DMS53 treated with DMSO at 0.1 percent for 48 hours (cell line): ENCODE results near the gene PTX3.

Source experiments
- DNase-seq: peaks from one replicate; lab custom pipeline; 2025; ENCODE audit not compliant: unreplicated experiment; lab: John Stamatoyannopoulos, UW

The PTX3 gene

DNA sequence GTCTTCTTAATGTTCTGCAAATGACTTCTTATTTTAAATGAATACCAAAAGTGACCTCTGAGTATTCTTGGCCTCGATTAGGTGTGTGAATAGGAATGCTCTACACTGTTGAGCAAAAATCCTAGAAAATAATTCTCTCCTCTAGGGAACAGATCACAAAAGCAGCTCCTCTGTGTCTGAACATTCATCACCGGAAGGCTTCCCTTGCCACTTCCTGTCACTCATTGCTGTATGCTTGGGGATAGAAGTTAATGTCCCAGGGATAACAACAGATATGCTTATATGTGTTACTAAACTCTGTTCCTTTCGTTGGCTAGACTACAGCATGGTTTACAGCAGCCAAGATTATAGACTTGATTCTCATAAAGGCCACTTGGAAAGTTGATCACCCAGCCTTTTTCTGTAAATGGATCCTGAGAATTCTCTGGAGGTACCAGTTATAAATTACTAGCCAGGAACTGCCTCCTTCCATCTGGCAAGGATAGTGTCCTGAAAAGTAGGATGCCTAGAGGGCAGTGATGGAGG lies 16.0 kb upstream of the PTX3 start:
- no peak for DNase-seq

DNA sequence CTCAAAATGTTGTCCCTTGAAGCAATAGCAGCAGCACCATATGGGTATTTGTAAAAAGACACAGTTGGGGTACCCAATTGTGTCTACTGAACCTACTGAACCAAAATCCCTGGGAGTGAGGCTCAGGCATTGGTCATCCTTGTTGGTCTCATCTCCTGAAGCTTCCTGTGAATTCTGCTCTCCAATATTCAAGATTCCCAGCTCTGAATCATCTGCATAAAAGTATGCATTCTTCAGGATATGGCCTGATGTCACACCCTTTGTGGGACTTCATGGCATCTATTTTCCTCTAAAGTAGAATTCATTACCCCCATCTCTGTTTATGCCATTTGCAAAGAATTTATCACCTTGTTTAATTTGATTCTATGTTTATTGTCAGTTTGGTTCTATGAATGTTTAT lies 13.3 kb upstream of the PTX3 start:
- no peak for DNase-seq

DNA sequence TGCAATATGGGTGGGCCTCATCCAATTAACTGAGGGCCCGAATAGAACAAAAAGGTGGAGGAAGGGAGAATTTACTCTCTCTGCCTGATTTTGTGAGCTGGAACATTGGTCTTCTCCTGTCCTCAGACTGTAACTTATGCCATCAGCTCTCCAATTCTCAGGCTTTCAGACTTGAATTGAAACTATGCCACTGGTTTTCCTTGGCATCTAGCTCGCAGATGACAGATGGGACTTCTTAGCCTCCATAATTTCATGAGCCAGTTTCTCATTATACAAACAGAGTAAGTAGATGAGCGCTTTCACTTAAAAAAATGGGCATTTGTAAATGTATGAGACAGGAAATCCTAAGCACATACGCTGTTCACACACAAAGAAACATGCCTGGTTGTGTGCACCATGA lies 8.7 kb upstream of the PTX3 start:
- DNase-seq = no peak

- no peak for DNase-seq
These were observed 7.8 kb upstream of the PTX3 start for GRCh38 chr3:157428853-157429252.

DNA sequence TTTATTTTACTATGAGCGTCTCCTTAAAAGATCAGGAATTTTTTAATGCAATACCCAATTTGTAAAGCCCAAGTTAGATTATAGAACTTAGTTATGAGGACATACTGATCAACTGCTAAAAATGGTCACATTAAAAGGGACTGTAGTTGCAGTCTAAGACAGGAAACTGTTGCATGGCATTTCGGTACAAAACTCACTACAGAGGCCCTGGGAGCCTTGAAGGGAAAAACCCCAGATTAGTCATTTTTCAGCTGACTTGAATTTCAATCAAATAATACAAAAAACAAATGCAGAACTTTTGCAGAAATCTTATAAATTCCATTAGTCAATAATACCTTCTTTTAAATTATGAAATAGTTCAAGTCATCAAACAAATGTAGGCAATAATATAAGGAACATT lies 6.9 kb upstream of the PTX3 start:
- no peak for DNase-seq

- DNase-seq = no peak
These were observed 1.6 kb downstream of the PTX3 start for GRCh38 chr3:157438194-157438730.

GRCh38 chr3:157441102-157441624 lies 4.5 kb downstream of the PTX3 start:
- DNase-seq = no peak

DNA sequence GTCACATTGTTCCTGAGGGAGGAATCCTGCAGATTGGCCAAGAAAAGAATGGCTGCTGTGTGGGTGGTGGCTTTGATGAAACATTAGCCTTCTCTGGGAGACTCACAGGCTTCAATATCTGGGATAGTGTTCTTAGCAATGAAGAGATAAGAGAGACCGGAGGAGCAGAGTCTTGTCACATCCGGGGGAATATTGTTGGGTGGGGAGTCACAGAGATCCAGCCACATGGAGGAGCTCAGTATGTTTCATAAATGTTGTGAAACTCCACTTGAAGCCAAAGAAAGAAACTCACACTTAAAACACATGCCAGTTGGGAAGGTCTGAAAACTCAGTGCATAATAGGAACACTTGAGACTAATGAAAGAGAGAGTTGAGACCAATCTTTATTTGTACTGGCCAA lies 6.1 kb downstream of the PTX3 start:
- no peak for DNase-seq

DNA sequence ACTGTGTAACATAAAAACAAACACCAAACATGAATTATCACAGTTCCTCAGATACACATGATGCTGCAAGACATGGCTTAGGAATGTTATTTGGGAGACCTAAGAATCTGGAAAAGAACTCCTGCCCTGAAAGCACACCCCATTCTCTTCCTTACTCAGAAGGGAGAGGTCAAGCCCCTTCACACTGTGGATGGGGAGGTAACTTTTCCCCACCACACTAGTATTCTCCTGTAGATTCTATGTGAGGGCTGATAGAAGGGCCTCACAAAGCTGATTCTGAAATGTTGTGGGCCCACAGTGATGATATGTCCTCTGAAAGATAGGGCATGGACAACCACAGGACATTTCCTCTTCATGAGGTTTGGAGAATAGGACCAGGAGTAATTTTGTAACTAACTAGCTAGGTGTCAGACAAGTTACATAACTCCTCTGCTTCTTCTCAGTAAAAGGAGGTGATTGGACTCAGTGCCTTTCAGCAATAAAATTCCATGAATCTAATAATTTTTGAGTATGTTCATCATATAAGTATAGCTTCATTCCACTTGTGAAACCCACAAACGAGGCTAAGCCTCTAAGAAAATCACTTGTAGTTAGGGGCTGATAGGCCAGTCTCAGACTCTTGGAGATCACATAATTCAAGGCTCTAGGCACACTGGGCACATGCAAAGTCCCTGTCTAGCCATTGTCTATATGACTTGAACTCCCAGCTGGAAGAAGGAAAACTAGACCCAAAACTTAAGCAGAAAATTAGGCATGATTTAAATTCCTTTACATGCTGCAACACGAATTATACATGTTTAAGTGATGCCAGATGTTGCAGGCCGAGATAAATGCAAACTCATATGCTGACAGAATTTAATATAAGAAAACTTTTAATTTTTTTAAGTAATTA lies 7.5 kb downstream of the PTX3 start:
- no peak for DNase-seq

DNA sequence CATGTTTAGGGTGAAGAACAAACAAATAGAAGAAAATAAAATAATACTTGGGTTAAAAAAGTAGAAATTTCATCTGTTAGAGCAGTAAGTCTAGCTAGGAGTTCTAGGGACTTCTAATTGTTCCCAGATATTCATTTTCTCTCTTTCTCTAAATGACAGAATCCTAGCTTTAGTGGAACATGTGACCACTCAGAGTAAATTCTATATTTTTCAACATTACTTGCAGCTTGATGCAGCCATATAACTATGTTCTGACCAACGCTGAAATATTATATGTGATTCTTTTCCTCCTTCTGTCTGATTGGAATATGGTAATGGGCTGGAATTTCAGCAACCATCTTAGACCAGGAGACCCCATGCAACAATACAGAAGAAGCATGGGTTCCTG lies 8.1 kb downstream of the PTX3 start:
- no peak for DNase-seq

GRCh38 chr3:157445857-157446256 lies 9.2 kb downstream of the PTX3 start:
- no peak for DNase-seq

- no peak for DNase-seq
These were observed 10.5 kb downstream of the PTX3 start for GRCh38 chr3:157447026-157447694.

DNA sequence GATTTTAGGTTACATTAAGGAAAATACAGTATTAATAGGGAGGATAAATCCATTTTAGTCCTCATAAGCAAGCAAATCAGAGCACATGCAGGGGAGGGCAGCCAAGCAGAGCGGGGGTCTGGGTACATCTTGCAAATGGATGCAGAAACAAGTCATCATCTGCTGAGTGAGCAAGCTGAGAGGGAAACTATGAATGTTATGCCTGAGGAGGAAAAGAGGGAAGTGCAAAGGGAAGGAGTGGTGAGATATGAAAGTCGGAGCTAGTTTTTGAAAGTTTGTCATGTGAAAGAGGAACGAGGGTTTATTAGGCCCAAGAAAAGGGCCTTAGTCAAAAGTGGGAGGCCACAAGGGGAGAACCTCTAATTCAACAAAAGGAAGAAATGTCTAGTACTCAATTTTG lies 15.4 kb downstream of the PTX3 start:
- DNase-seq = no peak

GRCh38 chr3:157453824-157454223 lies 17.2 kb downstream of the PTX3 start:
- DNase-seq = no peak

GRCh38 chr3:157459706-157460105 lies 23.1 kb downstream of the PTX3 start:
- DNase-seq = no peak

- DNase-seq = no peak
These were observed 23.6 kb downstream of the PTX3 start for GRCh38 chr3:157460253-157460652.

DNA sequence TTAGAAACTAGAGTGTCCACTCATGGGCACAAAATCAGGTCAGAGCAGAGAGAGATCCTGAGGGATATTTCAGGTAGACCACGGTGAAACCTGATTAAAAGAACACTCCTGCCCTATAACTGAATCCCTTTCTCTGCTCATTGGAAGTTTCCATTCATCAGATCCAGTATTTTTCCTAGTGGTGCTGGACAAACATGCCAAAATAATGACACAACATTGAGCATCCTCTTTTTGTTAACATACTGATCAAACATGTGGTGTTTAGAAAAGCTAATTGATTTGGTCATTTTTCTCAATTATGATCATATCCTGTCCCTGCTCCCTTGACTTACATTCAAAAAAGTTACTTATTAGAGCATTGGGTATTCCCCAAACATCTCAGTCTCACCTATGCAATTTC lies 27.2 kb downstream of the PTX3 start:
- DNase-seq = no peak

DNA sequence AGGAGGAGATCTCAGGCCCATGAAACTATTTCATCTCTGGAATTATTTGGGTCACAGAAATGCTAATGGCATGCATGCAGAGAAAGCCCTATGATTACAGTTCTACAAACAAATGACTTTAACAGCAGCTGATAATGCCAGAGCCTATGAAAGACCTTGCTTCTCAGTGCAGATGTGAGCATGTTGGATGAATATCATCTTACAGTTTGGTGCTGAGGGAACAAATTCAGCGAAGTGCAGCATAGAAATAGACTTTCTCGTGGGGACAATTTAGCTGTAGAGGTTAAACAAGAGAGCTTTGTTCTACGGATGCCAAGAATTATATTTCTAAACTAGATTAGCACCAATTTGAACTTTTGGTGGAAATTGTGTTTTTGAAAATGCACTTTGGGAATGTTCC lies 27.7 kb downstream of the PTX3 start:
- no peak for DNase-seq

- DNase-seq = no peak
These were observed 29.1 kb downstream of the PTX3 start for GRCh38 chr3:157465741-157466140.

DNA sequence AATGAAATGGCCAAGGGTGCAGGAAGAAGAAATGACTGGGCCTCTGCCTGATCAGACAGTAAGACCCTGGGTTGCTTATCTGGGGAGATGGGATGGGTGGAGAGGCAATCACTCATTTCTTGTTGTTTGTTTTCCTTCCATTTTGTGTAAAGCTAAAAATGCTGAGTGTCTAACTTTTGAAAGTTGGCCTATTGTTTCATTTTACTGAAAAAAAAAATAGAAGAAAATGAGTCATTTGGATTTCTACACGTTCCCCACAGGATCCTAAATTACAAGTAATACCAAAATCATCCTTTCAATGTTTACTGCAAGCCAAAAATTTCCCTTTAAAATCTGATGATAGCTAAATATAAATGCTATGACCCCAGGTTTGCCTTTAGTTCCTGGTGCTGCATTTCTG lies 30.6 kb downstream of the PTX3 start:
- DNase-seq = no peak

DNA sequence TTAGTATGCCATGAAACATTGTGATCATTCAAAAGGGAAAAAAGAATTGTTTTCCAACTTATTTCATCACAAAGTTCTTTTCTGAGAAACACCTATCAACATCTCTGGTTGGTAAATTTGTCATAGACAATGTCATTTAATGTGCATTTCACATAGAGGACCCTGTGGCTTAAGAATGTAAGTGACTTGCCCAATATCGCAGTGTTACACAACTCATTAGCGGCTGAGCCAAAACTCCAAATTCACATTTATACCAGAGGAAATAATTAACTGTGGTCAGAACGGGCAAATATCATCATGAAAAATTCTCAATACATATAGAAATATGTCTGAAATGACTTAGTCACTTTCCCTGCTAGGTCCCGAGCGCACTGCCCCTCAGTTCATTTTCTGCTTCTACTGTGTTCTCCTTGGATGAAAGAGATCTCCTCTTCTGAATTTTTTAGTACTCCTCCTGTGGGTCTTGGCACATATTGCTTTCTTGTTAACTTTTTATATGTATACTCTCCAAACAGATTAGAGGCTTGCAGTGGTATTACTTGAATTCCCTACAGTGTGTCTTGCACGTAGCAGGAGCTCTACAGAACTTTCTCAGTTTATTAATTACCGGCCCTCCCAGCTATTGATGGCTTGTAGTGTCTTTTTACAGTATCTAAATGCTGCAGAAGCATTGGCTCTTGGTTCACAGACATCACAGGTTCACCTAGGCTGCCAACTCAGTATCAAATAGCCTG lies 33.1 kb downstream of the PTX3 start:
- DNase-seq = no peak
